ENCODE results near the gene CAMK1G.

DNA sequence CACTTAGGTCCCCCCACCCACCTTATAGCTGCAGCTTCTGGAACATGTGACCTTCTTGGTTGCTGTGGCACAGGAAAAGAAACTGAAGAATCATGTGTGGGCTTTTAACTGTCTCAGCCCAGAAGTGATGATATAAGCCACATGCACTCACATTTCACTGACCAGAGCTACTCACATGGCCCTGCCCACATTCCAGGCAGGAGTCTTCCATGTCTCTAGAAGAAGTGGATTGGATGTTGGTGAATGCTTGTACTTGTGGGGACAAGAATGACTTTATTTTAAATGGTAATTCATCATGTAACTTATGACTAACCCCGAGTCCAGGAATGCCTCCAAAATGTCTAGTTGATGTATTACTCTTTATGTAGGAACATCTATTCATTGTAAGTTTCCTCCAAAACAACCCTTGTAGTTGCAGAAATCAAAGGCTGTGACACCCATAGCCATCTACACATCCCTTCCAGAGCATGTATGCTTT lies 15.8 kb upstream of the CAMK1G start:
- no peak for TF ChIP-seq POLR2AphosphoS5 (IDR thresholded peaks at IDR 0.05; ENCODE audit: insufficient read depth, low read depth, low read length)
- no peak for TF ChIP-seq POLR2A (IDR thresholded peaks at IDR 0.05; ENCODE audit: low read depth, low read length)
- TF ChIP-seq MYC (IDR thresholded peaks at IDR 0.05; ENCODE audit: low read depth, low read length): no peak
- TF ChIP-seq, protein P1, sequence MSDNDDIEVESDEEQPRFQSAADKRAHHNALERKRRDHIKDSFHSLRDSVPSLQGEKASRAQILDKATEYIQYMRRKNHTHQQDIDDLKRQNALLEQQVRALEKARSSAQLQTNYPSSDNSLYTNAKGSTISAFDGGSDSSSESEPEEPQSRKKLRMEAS (IDR thresholded peaks at IDR 0.05; ENCODE audit: insufficient read depth, insufficient read length): no peak

All from endothelial cell of umbilical vein (primary cell).